ENCODE measurements around the gene HAPSTR1. TPM values are rescaled to one million over a fixed set of nuclear protein-coding genes. Genes with fewer than 3 reads are reported as not detected.

HAPSTR1 gene
- total and polyA plus RNA-seq, 2 donors (not counting 3 experiments of a cell fraction or from before 2014, with no cell fraction given) = 15.7 to 63.7 TPM

- no peak for TF ChIP-seq FOS (IDR thresholded peaks at IDR 0.05; ENCODE audit: borderline replicate concordance, insufficient read depth, low read length)
- peak; percentile 17 for TF ChIP-seq MAX (IDR thresholded peaks at IDR 0.05; ENCODE audit: insufficient read depth, insufficient read length)
- ChIA-PET CTCF (interaction anchor here (0.6 to 1.8 kb wide), 2 partner anchors 26 to 1370 kb away, joined by 3 to 6 read pairs; no protein-coding TSS in a partner anchor), POLR2A (no interaction called here)
- Histone ChIP-seq H3K4me3 (replicated peaks in 1 of 3; ENCODE audit: insufficient read depth in 1 of 3, low read depth in 1 of 3, low read length in 3 of 3) (no peak overlapping the region), H3K9me1 (replicated peaks; ENCODE audit: control insufficient read depth, extremely low read depth, insufficient read depth, low read length) (no peaks in the 10 kb centered on the region), H3K9me3 (replicated peaks; ENCODE audit: control insufficient read depth, insufficient read depth, low read length) (no peaks in the 10 kb centered on the region), H3K9ac (replicated peaks; ENCODE audit: extremely low read depth, insufficient read depth, low read length) (no peak overlapping the region), H3K79me2 (ENCODE audit: control insufficient read depth, insufficient read depth, low read length) (no peaks in the 10 kb centered on the region), H3K27ac (ENCODE audit: insufficient read depth, low read depth, low read length) (no peak overlapping the region), H3K4me1 (ENCODE audit: control insufficient read depth, extremely low read depth, insufficient read depth, low read length) (no peaks in the 10 kb centered on the region), H4K20me1 (replicated peaks; ENCODE audit: control insufficient read depth, extremely low read depth, insufficient read depth, low read length) (no peaks in the 10 kb centered on the region), H2AFZ (ENCODE audit: low read depth, low read length) (no peak overlapping the region), H3K27me3 (ENCODE audit: control insufficient read depth in 2 of 2, insufficient read depth in 2 of 2, low read length in 2 of 2) (no peaks in the 10 kb centered on the region), H3K4me2 (ENCODE audit: insufficient read depth, low read length) (no peak overlapping the region), H3K36me3 (ENCODE audit: control insufficient read depth in 2 of 2, extremely low read depth in 1 of 2, insufficient read depth in 2 of 2, low read length in 2 of 2) (no peaks in the 10 kb centered on the region)
- intact Hi-C loops (cut with micrococcal nuclease) = loop anchor here (1.0 to 10.0 kb wide), 4 partner anchors 49 to 1369 kb away; partner anchors contain the start of genes HAPSTR1, PMM2 and TMEM186
- dilution Hi-C loops (cut with MboI; ENCODE audit: extremely low pct_ligation_motif_present, low sequenced_read_pairs) = no loop called here
- no peak for DNase-seq (ENCODE audit: low read depth, low spot score)
- peak; percentile 31 for FAIRE-seq
- no TSS peak for BruUV-seq (replicated peaks)
Measured at GRCh38 chr16:9139965-9140364, 48.5 kb downstream of the HAPSTR1 start.

Other genes starting within 250 kb of the HAPSTR1 start
- gene CARHSP1, start 222.6 kb upstream of the HAPSTR1 start, total RNA-seq = 69.2 and 72.5 TPM in 2 replicates
- gene CARHSP1, start 222.6 kb upstream of the HAPSTR1 start, polyA plus RNA-seq = 64.9 and 88.5 TPM in 2 replicates
- gene LITAFD, start 209.3 kb upstream of the HAPSTR1 start, total RNA-seq = not detected in 2 replicates
- not detected in 2 replicates for gene LITAFD, start 209.3 kb upstream of the HAPSTR1 start, polyA plus RNA-seq
- 130 and 138 TPM in 2 replicates for gene USP7, start 127.7 kb upstream of the HAPSTR1 start, total RNA-seq
- gene USP7, start 127.7 kb upstream of the HAPSTR1 start, polyA plus RNA-seq = 12.3 and 17.7 TPM in 2 replicates